Stomach (tissue), 4 donors: Measurements from ENCODE around the gene PRKACG.

Source experiments
- CTCF ChIP-seq, 7 experiments: fragments of 450-650 bp in 4 of 7; fragments of 200-600 bp in 3 of 7; sonication (generic) in 3 of 7; IDR thresholded peaks; one replicate each; pipeline ENCODE4 v1.5.1; 2016 to 2019; ENCODE audit warnings: antibody characterized with exemption in 7 of 7, control low read depth in 2 of 7, mild to moderate bottlenecking in 1 of 7
- POLR2AphosphoS5 ChIP-seq, 3 donors: sonication (generic); formaldehyde crosslinking; IDR thresholded peaks; one replicate each; pipeline ENCODE4 v1.6.1; 2016; ENCODE audit warnings: antibody characterized with exemption in 3 of 3

GRCh38 chr9:69047371-69047770 is 33.5 kb upstream of the PRKACG start:
- TF ChIP-seq POLR2AphosphoS5 (IDR thresholded peaks at IDR 0.05), result no peak
- TF ChIP-seq CTCF (IDR thresholded peaks at IDR 0.05), result no peak
